ENCODE results near the gene SHISA5.
A peak's percentile ranks its signal among the peaks of the same experiment; 100 is the strongest.

Gene SHISA5

DNA sequence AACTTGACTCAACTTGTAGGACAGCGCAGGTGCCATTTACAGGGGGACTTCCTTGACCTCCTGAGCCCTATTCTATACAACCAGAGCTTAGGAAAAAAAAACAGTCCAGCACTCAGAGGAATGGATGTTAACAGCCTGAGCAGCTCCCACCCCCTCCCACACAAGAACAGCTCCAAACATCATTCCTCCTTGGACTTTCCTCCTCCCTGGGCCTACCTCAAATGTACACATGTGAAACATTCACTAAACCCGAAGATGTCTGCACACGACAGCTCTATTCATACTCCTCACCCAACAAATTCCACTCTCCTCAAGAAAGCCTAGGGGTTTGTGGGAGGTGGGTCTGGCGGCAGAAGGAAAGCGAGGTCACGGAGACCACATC is 57.9 kb downstream of the SHISA5 start:
- Histone ChIP-seq H3K4me1 (ENCODE audit: insufficient read depth, low read length) (peaks cover 32% of the 10 kb centered on the region), H3K9me3 (ENCODE audit: low read length) (no peaks in the 10 kb centered on the region), H3K4me3 (ENCODE audit: low read depth in 1 of 2, low read length in 2 of 2) (peak overlapping the region; percentile 47 to 94), H3K36me3 (ENCODE audit: insufficient read depth, low read length) (peaks cover 27% of the 10 kb centered on the region), H3K27me3 (ENCODE audit: control insufficient read depth in 1 of 2, insufficient read depth in 2 of 2, low read length in 2 of 2) (no peaks in the 10 kb centered on the region), H3K9ac (ENCODE audit: low read length) (peak overlapping the region; percentile 90), H3K27ac (ENCODE audit: low read depth, low read length) (peak overlapping the region; percentile 92)

DNA sequence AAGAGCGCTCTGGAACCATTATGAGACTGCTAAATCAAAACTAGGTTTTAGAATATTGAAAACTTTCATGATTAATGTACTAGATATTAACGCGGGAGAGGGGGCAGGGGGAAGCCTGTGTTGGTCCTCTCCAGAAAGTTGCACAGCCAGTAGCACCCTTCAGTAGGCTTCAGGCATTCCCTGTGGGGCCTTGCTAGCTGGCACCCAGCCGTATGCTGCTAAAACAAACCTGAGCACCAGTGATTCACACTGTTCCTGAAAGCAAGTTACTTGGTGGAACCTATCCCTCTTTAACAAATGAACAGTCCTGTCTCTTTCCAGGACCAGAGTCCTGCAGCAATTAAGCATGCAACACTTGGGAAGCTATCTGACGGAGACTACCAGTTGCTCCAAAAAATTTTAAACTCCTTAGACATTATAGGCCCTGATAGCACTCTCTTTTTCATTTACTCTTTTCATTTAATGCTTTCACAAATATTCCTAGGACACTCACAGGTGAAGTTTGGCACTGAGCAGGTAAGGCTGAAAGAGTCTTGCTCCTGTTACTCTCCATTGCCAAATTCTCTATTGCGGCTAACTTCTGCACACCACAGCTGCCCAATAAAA is 58.6 kb downstream of the SHISA5 start:
- H3K36me3 ChIP-seq (ENCODE audit: insufficient read depth, low read length): peaks cover 27% of the 10 kb centered on the region
- no peak overlapping the region for H3K9ac ChIP-seq (ENCODE audit: low read length)
- peak overlapping the region in 1 of 2 donors; percentile 94 for H3K4me3 ChIP-seq (ENCODE audit: low read depth in 1 of 2, low read length in 2 of 2)
- peaks cover 33% of the 10 kb centered on the region for H3K4me1 ChIP-seq (ENCODE audit: insufficient read depth, low read length)
- no peaks in the 10 kb centered on the region for H3K27me3 ChIP-seq (ENCODE audit: control insufficient read depth in 1 of 2, insufficient read depth in 2 of 2, low read length in 2 of 2)
- H3K9me3 ChIP-seq (ENCODE audit: low read length): no peaks in the 10 kb centered on the region
- H3K27ac ChIP-seq (ENCODE audit: low read depth, low read length): peak overlapping the region; percentile 92

DNA sequence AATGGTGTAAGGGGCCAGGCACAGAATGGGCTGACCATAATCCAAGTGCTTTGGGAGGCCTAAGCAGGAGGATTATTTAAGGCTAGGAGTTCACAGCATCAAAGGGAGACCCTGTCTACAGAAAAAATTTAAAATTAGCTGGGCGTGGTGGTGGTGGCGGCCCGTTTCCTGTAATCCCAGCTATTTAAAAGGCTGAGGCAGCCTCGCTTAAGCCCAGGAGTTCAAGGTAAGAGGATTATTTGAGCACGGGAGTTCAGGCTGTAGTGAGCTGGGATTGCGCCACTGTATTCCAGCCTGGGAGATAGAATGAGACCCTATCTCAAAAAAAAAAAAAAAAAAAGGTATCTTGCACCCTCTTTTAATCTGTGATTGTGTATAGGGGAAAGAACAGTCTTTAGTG is 62.0 kb downstream of the SHISA5 start:
- H3K9ac ChIP-seq (ENCODE audit: low read length): no peak overlapping the region
- peaks cover 27% of the 10 kb centered on the region for H3K36me3 ChIP-seq (ENCODE audit: insufficient read depth, low read length)
- no peak overlapping the region for H3K27ac ChIP-seq (ENCODE audit: low read depth, low read length)
- peaks cover 26% of the 10 kb centered on the region for H3K4me1 ChIP-seq (ENCODE audit: insufficient read depth, low read length)
- no peak overlapping the region for H3K4me3 ChIP-seq (ENCODE audit: low read depth in 1 of 2, low read length in 2 of 2)
- no peaks in the 10 kb centered on the region for H3K9me3 ChIP-seq (ENCODE audit: low read length)
- no peaks in the 10 kb centered on the region for H3K27me3 ChIP-seq (ENCODE audit: control insufficient read depth in 1 of 2, insufficient read depth in 2 of 2, low read length in 2 of 2)

DNA sequence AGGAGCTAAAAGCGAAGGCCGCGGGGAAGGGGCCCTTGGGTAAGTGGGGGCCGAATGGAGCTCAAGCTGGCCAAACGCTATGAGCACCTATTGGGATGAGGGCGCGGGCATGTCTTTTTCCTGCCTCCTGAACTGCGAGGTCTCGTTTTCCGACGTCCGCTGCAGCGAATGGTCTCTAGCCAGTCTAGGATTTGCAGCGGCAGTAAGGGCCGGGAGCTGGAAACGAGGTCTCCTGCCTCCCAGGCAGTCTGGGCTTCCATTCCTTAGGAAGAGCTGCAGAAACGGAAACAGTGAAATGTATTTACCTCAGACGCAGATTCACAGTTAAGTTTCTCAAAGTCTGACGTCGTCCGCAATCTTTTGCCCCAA is 63.4 kb downstream of the SHISA5 start:
- Histone ChIP-seq H3K9ac (ENCODE audit: low read length) (peak overlapping the region; percentile 75), H3K27ac (ENCODE audit: low read depth, low read length) (peak overlapping the region; percentile 91), H3K36me3 (ENCODE audit: insufficient read depth, low read length) (peaks cover 27% of the 10 kb centered on the region), H3K9me3 (ENCODE audit: low read length) (no peaks in the 10 kb centered on the region), H3K4me3 (ENCODE audit: low read depth in 1 of 2, low read length in 2 of 2) (peak overlapping the region; percentile 91 to 92), H3K4me1 (ENCODE audit: insufficient read depth, low read length) (peaks cover 25% of the 10 kb centered on the region), H3K27me3 (ENCODE audit: control insufficient read depth in 1 of 2, insufficient read depth in 2 of 2, low read length in 2 of 2) (no peaks in the 10 kb centered on the region)

DNA sequence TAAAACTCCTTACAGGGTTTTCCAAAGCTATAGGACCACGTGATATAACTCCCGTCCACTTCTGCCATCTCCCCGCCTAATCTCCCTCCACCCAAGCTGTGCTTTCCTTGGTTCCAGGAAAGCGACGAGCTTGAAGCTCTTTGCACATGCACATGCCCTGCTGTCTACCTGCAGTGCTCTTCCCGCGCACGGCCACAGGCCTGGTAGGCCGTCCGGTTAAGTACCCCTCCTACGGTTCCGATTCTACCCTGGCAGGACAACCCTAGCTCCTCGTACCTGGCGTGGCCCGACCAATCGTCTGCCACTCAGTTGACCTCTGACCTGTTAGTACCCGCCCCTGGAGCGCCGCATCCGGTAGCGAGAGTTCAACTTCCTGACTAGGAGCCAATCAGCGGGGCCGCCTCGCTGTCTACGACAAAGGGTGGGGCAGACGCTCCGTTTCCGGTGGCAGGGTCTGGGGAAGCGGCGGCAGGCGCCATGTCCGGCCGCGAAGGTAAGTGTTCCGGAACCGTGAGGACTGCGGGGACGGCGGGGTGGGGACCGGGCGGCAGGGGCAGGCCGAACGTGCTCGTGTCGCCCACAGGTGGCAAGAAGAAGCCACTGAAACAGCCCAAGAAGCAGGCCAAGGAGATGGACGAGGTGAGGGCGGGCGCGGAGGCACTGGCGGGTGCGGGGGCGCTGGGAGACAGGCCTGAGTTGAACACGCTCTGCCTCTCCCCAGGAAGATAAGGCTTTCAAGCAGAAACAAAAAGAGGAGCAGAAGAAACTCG is 64.0 kb downstream of the SHISA5 start, which contains the start of the genes CCDC51 and TMA7:
TSS of gene CCDC51 (minus strand) at position 300 of the 770 bp plus-strand sequence. CDS start 4,991 bp downstream, outside the sequence.
TSS of gene TMA7 (plus strand) at position 438 of the 770 bp plus-strand sequence. CDS start at position 478, 40 bp downstream.
- peak within 1 kb of the TSS; percentile 91 to 92 for H3K4me3 ChIP-seq (ENCODE audit: low read depth in 1 of 2, low read length in 2 of 2)
- peak within 1 kb of the TSS; percentile 91 for H3K27ac ChIP-seq (ENCODE audit: low read depth, low read length)
- H3K9me3 ChIP-seq (ENCODE audit: low read length): no peaks in the 10 kb centered on the region
- H3K9ac ChIP-seq (ENCODE audit: low read length): peak within 1 kb of the TSS; percentile 75
- peaks cover 27% of the 10 kb centered on the region for H3K36me3 ChIP-seq (ENCODE audit: insufficient read depth, low read length)
- H3K27me3 ChIP-seq (ENCODE audit: control insufficient read depth in 1 of 2, insufficient read depth in 2 of 2, low read length in 2 of 2): no peaks in the 10 kb centered on the region
- peaks cover 25% of the 10 kb centered on the region for H3K4me1 ChIP-seq (ENCODE audit: insufficient read depth, low read length)

DNA sequence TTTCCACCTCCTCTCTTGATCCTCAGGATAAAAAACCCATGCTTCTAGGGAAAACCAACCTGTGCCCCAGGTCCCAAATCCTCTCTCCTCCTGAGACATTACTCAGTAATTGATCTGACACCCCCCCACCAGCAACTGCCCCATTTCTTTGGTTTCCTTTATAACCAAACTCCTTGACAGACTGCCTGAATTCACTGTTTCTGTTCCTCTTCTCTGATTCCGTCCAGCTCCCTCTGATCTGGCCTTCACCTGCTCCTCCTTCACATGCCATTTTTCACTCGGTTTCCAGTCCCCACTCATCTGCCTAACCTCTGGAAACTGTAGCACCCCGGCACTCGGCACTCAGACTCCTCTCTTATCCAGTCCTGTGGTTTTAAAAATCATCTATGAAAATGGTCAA is 66.2 kb downstream of the SHISA5 start:
- Histone ChIP-seq H3K4me1 (ENCODE audit: insufficient read depth, low read length) (peaks cover 25% of the 10 kb centered on the region), H3K4me3 (ENCODE audit: low read depth in 1 of 2, low read length in 2 of 2) (no peak overlapping the region), H3K9me3 (ENCODE audit: low read length) (no peaks in the 10 kb centered on the region), H3K27me3 (ENCODE audit: control insufficient read depth in 1 of 2, insufficient read depth in 2 of 2, low read length in 2 of 2) (no peaks in the 10 kb centered on the region), H3K27ac (ENCODE audit: low read depth, low read length) (no peak overlapping the region), H3K36me3 (ENCODE audit: insufficient read depth, low read length) (peaks cover 17% of the 10 kb centered on the region), H3K9ac (ENCODE audit: low read length) (no peak overlapping the region)

DNA sequence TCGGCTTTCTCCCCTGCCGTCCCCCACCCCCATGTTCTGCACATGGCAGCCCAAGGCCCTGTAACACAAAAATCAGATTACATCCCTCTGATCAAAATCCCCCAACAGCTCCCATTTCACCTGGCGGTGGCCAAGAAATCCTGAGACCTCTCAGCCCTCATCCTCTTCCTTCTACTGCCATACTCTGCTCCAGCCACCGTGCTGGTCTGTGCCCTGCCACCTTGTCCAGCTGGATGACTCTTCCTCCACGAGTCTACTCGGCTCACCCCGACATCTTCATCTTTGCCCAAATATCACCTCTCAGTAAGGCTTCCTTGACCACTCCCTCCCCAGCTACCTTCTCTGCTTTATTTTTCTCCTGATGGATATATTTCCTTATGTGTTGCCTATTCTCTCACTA is 67.1 kb downstream of the SHISA5 start:
- H3K36me3 ChIP-seq (ENCODE audit: insufficient read depth, low read length): peaks cover 19% of the 10 kb centered on the region
- H3K9ac ChIP-seq (ENCODE audit: low read length): no peak overlapping the region
- no peak overlapping the region for H3K4me3 ChIP-seq (ENCODE audit: low read depth in 1 of 2, low read length in 2 of 2)
- no peaks in the 10 kb centered on the region for H3K27me3 ChIP-seq (ENCODE audit: control insufficient read depth in 1 of 2, insufficient read depth in 2 of 2, low read length in 2 of 2)
- H3K4me1 ChIP-seq (ENCODE audit: insufficient read depth, low read length): peaks cover 22% of the 10 kb centered on the region
- H3K27ac ChIP-seq (ENCODE audit: low read depth, low read length): no peak overlapping the region
- no peaks in the 10 kb centered on the region for H3K9me3 ChIP-seq (ENCODE audit: low read length)

DNA sequence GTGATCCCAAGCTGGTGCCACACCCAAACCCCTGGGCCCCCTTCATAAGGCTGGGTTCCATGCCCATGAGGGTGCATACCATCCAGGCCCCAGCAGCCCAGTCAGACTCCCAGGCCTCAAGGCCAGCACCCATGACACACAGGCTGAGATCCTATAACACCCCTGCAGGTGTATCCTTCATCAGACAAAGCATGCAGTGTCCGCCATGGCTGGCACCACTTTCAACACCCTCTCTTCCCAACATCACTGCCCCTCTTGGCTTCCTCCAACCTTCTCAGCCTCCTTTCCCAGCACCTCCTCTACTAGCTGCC is 67.5 kb downstream of the SHISA5 start:
- peaks cover 15% of the 10 kb centered on the region for H3K36me3 ChIP-seq (ENCODE audit: insufficient read depth, low read length)
- H3K4me1 ChIP-seq (ENCODE audit: insufficient read depth, low read length): peaks cover 18% of the 10 kb centered on the region
- H3K9me3 ChIP-seq (ENCODE audit: low read length): no peaks in the 10 kb centered on the region
- no peak overlapping the region for H3K9ac ChIP-seq (ENCODE audit: low read length)
- no peak overlapping the region for H3K27ac ChIP-seq (ENCODE audit: low read depth, low read length)
- no peak overlapping the region for H3K4me3 ChIP-seq (ENCODE audit: low read depth in 1 of 2, low read length in 2 of 2)
- H3K27me3 ChIP-seq (ENCODE audit: control insufficient read depth in 1 of 2, insufficient read depth in 2 of 2, low read length in 2 of 2): no peaks in the 10 kb centered on the region

DNA sequence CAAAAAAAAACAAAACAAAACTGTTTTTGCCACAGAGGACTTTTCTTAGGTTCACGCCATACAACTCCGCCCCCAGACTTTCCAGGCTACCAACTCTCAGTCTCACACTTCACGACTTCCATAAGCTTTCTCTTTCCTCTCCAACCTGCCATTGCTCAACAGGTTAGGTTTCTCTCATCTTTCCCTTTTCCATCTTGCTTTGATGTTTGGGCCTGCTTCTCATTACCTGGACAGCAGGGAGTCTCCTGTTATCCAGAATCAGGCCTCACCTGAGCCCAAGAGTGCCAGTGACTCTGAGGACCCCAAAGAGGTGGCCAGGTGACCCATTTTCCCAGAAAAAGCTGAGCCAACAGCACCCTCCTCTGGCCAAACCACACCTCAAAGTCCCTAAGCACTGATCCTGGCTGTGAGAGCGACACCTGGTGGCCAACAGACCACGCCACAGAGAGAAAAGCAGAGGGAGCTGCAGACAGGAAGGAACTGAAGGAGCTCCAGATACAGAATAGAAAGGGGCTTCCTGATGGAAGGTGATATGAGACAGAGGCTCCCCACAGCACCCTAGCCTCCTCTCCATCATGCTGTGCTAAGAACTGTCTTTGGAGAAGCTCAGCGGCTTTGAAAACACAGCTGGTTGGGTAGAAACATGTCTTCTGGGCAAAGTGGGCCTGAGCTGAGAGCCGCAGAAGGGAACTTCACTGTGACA is 68.0 kb downstream of the SHISA5 start:
- Histone ChIP-seq H3K36me3 (ENCODE audit: insufficient read depth, low read length) (peaks cover 14% of the 10 kb centered on the region), H3K27ac (ENCODE audit: low read depth, low read length) (peak overlapping the region; percentile 28), H3K27me3 (ENCODE audit: control insufficient read depth in 1 of 2, insufficient read depth in 2 of 2, low read length in 2 of 2) (no peaks in the 10 kb centered on the region), H3K9ac (ENCODE audit: low read length) (no peak overlapping the region), H3K4me3 (ENCODE audit: low read depth in 1 of 2, low read length in 2 of 2) (no peak overlapping the region), H3K4me1 (ENCODE audit: insufficient read depth, low read length) (peaks cover 13% of the 10 kb centered on the region), H3K9me3 (ENCODE audit: low read length) (no peaks in the 10 kb centered on the region)

DNA sequence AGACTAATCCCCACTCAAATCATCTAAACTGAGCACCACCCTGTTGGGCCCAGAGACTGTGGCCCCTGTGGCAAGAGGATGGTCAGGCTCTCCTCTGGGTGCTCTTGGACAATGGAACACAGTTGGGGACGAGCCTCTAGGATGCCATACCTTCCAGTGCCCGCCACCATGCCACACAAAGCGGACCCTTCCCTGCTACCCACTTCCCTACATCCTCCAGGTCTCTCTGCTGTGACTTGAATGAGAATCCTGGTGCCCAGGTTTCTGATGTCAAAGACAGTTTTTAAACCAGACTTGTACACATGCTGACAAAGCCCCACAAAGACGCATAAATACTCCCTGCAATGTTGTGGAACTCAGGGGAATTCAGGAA is 68.8 kb downstream of the SHISA5 start:
- no peak overlapping the region for H3K9ac ChIP-seq (ENCODE audit: low read length)
- peaks cover 14% of the 10 kb centered on the region for H3K36me3 ChIP-seq (ENCODE audit: insufficient read depth, low read length)
- peaks cover 17% of the 10 kb centered on the region for H3K4me1 ChIP-seq (ENCODE audit: insufficient read depth, low read length)

DNA sequence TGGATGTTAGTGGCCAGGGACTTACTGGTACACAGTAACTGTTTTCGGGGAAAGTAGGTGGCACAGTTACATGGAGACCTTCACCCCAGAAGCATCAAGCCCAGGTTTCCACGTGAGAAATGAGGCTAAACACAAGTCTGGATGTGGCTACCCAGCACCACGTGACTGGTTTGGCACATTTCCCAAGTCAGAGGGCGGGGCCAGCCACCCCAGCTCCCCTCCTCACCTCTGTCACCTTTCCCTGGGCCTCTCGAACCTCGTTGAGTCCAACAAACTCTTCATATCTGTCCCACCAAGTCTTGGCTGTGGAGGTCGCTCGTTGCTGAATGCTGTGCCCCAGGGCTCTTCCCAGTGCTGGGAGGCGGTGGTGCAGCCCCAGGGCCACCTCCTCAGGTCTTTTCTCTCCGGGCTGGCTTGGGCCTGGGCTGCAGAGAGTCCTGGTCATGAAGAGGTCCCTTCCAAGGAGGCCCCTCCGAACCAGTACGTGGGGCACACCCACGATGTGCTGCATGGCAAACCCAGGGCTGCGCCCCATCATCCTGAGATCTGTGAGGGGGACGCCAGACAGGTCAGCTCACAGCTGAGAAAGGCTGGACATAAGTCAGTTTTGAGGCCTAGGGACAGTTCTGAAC is 69.3 kb downstream of the SHISA5 start:
- Histone ChIP-seq H3K27ac (ENCODE audit: low read depth, low read length) (peak overlapping the region; percentile 28), H3K36me3 (ENCODE audit: insufficient read depth, low read length) (peaks cover 14% of the 10 kb centered on the region), H3K4me3 (ENCODE audit: low read depth in 1 of 2, low read length in 2 of 2) (no peak overlapping the region), H3K27me3 (ENCODE audit: control insufficient read depth in 1 of 2, insufficient read depth in 2 of 2, low read length in 2 of 2) (no peaks in the 10 kb centered on the region), H3K9me3 (ENCODE audit: low read length) (no peaks in the 10 kb centered on the region), H3K4me1 (ENCODE audit: insufficient read depth, low read length) (peaks cover 20% of the 10 kb centered on the region), H3K9ac (ENCODE audit: low read length) (no peak overlapping the region)

More for the DNA sequence above, 68.8 kb downstream of the SHISA5 start:
- Histone ChIP-seq H3K27ac (ENCODE audit: low read depth, low read length) (peak overlapping the region; percentile 28), H3K4me3 (ENCODE audit: low read depth in 1 of 2, low read length in 2 of 2) (no peak overlapping the region), H3K9me3 (ENCODE audit: low read length) (no peaks in the 10 kb centered on the region), H3K27me3 (ENCODE audit: control insufficient read depth in 1 of 2, insufficient read depth in 2 of 2, low read length in 2 of 2) (no peaks in the 10 kb centered on the region)
